ENCODE data around the gene BRIP1.

The BRIP1 gene

GRCh38 chr17:61698244-61698643 is 165.1 kb downstream of the BRIP1 start:
- DNase-seq (ENCODE audit: low read depth): no peak
- H3K4me3 ChIP-seq (ENCODE audit: low read depth, low read length): no peak overlapping the region
- TF ChIP-seq CTCF (IDR thresholded peaks at IDR 0.05; ENCODE audit: low read depth, low read length): no peak
- TF ChIP-seq POLR2A (IDR thresholded peaks at IDR 0.05; ENCODE audit: extremely low read depth, insufficient read length): no peak
- TF ChIP-seq MAX (IDR thresholded peaks at IDR 0.05; ENCODE audit: low read depth, low read length): no peak
- TF ChIP-seq MYC (IDR thresholded peaks at IDR 0.05; ENCODE audit: low read depth, low read length): no peak

GRCh38 chr17:61695779-61696337 is 167.5 kb downstream of the BRIP1 start:
- no peak for TF ChIP-seq MYC (IDR thresholded peaks at IDR 0.05; ENCODE audit: low read depth, low read length)
- no peak for TF ChIP-seq POLR2A (IDR thresholded peaks at IDR 0.05; ENCODE audit: extremely low read depth, insufficient read length)
- TF ChIP-seq MAX (IDR thresholded peaks at IDR 0.05; ENCODE audit: low read depth, low read length): no peak
- TF ChIP-seq CTCF (IDR thresholded peaks at IDR 0.05; ENCODE audit: low read depth, low read length): no peak
- no peak for DNase-seq (ENCODE audit: low read depth)
- no peak overlapping the region for H3K4me3 ChIP-seq (ENCODE audit: low read depth, low read length)

GRCh38 chr17:61694095-61694494 is 169.2 kb downstream of the BRIP1 start:
- DNase-seq (ENCODE audit: low read depth): no peak
- TF ChIP-seq CTCF (IDR thresholded peaks at IDR 0.05; ENCODE audit: low read depth, low read length) (no peak), MYC (IDR thresholded peaks at IDR 0.05; ENCODE audit: low read depth, low read length) (no peak), MAX (IDR thresholded peaks at IDR 0.05; ENCODE audit: low read depth, low read length) (no peak), POLR2A (IDR thresholded peaks at IDR 0.05; ENCODE audit: extremely low read depth, insufficient read length) (no peak)
- no peak overlapping the region for H3K4me3 ChIP-seq (ENCODE audit: low read depth, low read length)

GRCh38 chr17:61689610-61690180 is 173.6 kb downstream of the BRIP1 start:
- DNase-seq (ENCODE audit: low read depth): no peak
- H3K4me3 ChIP-seq (ENCODE audit: low read depth, low read length): no peak overlapping the region
- TF ChIP-seq CTCF (IDR thresholded peaks at IDR 0.05; ENCODE audit: low read depth, low read length): no peak
- no peak for TF ChIP-seq MYC (IDR thresholded peaks at IDR 0.05; ENCODE audit: low read depth, low read length)
- TF ChIP-seq MAX (IDR thresholded peaks at IDR 0.05; ENCODE audit: low read depth, low read length): no peak
- TF ChIP-seq POLR2A (IDR thresholded peaks at IDR 0.05; ENCODE audit: extremely low read depth, insufficient read length): no peak

- DNase-seq (ENCODE audit: low read depth): no peak
- TF ChIP-seq CTCF (IDR thresholded peaks at IDR 0.05; ENCODE audit: low read depth, low read length) (no peak), MAX (IDR thresholded peaks at IDR 0.05; ENCODE audit: low read depth, low read length) (no peak), MYC (IDR thresholded peaks at IDR 0.05; ENCODE audit: low read depth, low read length) (no peak), POLR2A (IDR thresholded peaks at IDR 0.05; ENCODE audit: extremely low read depth, insufficient read length) (no peak)
- H3K4me3 ChIP-seq (ENCODE audit: low read depth, low read length): no peak overlapping the region
Observed at GRCh38 chr17:61687769-61688168, 175.6 kb downstream of the BRIP1 start.

Measured in NB4 (cell line).